ENCODE results near the gene MAFG.

DNA sequence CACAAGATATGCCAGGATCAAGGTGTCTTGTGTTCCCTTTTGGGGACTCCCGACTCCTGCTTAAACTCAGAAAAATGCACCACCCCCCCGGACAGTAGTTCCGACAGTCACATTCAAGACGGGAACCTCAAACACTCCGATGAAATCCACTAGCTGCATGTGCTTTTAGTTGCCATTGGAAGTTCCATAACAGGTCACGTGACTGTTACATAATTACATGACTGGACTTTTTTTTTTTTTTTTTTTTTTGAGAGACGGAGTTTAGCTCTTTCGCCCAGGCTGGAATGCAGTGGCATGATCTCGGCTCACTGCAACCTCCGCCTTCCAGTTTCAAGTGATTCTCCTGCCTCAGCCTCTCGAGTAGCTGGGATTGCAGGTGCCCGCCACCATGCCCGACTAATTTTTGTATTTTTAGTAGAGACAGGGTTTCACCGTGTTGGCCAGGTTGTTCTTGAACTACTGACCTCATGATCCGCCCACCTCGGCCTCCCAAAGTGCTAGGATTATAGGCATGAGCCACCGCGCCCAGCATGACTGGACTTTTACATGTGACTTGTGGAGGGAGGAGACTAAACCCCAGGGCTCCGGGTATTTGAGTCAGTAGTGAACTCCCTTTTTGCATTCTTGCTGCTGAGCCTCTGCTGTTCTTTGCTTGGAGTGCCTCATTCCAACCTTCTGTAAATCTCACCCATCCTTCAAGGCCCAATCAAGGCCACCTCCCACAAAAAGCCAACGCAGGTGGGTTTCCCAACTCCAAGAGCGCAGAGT, 11.1 kb downstream of the MAFG start:
- no peak for TF ChIP-seq CTCF (IDR thresholded peaks at IDR 0.05)
- no peak for TF ChIP-seq POLR2A (IDR thresholded peaks at IDR 0.05)
